ENCODE measurements around the gene ARAP2. TPM values are rescaled to one million over a fixed set of nuclear protein-coding genes. Genes with fewer than 3 reads are reported as not detected.

The ARAP2 gene
- total and polyA plus RNA-seq, 9 of the 15 experiments (the other 6 are each of a cell fraction or from before 2014, with no cell fraction given): 0.03 to 0.35 (median 0.11) TPM; not detected in 4

DNA sequence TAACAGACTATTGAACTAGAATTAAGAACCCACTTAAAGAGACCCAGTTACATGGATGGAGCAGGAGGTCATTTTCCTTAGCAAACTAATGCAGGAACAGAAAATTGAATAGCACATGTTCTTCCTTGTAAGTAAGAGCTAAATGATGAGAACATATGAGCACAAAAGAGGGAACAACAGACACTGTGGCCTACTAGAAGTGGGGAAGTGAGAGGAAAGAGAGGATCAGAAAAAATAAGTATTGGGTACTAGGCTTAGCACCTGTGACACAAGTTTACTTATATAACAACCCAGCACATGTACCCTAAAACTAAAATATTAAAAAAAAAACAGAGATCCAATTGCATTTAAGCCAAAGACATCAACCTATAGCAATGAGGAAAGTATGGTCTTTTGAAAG is 26.2 kb downstream of the ARAP2 start (continued):
- TF ChIP-seq, protein P1, sequence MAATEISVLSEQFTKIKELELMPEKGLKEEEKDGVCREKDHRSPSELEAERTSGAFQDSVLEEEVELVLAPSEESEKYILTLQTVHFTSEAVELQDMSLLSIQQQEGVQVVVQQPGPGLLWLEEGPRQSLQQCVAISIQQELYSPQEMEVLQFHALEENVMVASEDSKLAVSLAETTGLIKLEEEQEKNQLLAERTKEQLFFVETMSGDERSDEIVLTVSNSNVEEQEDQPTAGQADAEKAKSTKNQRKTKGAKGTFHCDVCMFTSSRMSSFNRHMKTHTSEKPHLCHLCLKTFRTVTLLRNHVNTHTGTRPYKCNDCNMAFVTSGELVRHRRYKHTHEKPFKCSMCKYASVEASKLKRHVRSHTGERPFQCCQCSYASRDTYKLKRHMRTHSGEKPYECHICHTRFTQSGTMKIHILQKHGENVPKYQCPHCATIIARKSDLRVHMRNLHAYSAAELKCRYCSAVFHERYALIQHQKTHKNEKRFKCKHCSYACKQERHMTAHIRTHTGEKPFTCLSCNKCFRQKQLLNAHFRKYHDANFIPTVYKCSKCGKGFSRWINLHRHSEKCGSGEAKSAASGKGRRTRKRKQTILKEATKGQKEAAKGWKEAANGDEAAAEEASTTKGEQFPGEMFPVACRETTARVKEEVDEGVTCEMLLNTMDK (IDR thresholded peaks at IDR 0.05; ENCODE audit: borderline replicate concordance, insufficient read depth, low read depth, low read length, poor library complexity, severe bottlenecking): no peak
- TF ChIP-seq GTF2E2 (tag; IDR thresholded peaks at IDR 0.05) (no peak), MCM7 (IDR thresholded peaks at IDR 0.05) (no peak), CHD2 (IDR thresholded peaks at IDR 0.05; ENCODE audit: low read depth, low read length) (no peak)

DNA sequence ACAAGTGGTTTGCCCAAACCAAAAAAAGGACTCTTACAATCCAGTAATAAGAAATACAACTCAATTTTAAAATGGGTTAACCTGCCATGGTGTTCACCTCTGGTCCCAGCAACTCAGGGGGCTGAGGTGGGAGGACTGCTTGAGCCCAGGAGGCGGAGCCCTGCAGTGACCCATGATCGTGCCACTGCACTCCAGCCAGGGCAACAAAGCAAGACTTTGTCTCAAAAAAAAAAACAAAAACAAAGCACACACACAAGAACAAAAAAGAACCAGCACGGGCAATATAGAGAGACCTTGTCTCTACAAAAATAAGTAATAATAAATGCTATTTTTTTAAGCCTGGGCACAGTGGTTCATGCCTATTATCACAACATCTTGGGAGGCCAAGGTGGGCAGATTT is 28.7 kb downstream of the ARAP2 start:
- TF ChIP-seq HMG20A (CRISPR knock-in tag; conservative IDR thresholded peaks at IDR 0.05): no peak
- TF ChIP-seq TAF7 (tag; IDR thresholded peaks at IDR 0.05): no peak
- no peak for TF ChIP-seq RBM15 (IDR thresholded peaks at IDR 0.05; ENCODE audit: insufficient read depth, low read length)
- TF ChIP-seq KLF1 (tag; IDR thresholded peaks at IDR 0.05): no peak
- TF ChIP-seq RBM22 (IDR thresholded peaks at IDR 0.05; ENCODE audit: low read depth, low read length, poor library complexity, severe bottlenecking): no peak
- no peak for TF ChIP-seq LEF1 (IDR thresholded peaks at IDR 0.05)
- TF ChIP-seq, protein P2, sequence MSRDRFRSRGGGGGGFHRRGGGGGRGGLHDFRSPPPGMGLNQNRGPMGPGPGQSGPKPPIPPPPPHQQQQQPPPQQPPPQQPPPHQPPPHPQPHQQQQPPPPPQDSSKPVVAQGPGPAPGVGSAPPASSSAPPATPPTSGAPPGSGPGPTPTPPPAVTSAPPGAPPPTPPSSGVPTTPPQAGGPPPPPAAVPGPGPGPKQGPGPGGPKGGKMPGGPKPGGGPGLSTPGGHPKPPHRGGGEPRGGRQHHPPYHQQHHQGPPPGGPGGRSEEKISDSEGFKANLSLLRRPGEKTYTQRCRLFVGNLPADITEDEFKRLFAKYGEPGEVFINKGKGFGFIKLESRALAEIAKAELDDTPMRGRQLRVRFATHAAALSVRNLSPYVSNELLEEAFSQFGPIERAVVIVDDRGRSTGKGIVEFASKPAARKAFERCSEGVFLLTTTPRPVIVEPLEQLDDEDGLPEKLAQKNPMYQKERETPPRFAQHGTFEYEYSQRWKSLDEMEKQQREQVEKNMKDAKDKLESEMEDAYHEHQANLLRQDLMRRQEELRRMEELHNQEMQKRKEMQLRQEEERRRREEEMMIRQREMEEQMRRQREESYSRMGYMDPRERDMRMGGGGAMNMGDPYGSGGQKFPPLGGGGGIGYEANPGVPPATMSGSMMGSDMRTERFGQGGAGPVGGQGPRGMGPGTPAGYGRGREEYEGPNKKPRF (IDR thresholded peaks at IDR 0.05; ENCODE audit: low read depth, low read length): no peak
- no peak for TF ChIP-seq CHAMP1 (IDR thresholded peaks at IDR 0.05)
- TF ChIP-seq U2AF2 (optimal IDR thresholded peaks at IDR 0.05; ENCODE audit: low read depth, low read length): no peak
- TF ChIP-seq, protein P3, sequence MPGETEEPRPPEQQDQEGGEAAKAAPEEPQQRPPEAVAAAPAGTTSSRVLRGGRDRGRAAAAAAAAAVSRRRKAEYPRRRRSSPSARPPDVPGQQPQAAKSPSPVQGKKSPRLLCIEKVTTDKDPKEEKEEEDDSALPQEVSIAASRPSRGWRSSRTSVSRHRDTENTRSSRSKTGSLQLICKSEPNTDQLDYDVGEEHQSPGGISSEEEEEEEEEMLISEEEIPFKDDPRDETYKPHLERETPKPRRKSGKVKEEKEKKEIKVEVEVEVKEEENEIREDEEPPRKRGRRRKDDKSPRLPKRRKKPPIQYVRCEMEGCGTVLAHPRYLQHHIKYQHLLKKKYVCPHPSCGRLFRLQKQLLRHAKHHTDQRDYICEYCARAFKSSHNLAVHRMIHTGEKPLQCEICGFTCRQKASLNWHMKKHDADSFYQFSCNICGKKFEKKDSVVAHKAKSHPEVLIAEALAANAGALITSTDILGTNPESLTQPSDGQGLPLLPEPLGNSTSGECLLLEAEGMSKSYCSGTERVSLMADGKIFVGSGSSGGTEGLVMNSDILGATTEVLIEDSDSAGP (CRISPR knock-in tag; IDR thresholded peaks at IDR 0.05): no peak
- CTCF ChIA-PET (ENCODE audit: low intra/inter-chr PET ratio): no interaction called here
- H3K27ac ChIP-seq (ENCODE audit: extremely low read depth, low read depth, low read length): no peak overlapping the region
- H4K20me1 ChIP-seq (replicated peaks; ENCODE audit: control insufficient read depth, insufficient read depth, low read length): no peaks in the 10 kb centered on the region
- WGBS (ENCODE audit: insufficient coverage, low coverage, missing lambda C conversion rate): 0% methylated on average over 3 of the region's 3 CpGs
- H3K4me2 ChIP-seq (ENCODE audit: insufficient read depth, low read length): no peak overlapping the region
- no peaks in the 10 kb centered on the region for H3K36me3 ChIP-seq (ENCODE audit: control insufficient read depth, insufficient read depth, low read length)
- no TSS peak for BruUV-seq (replicated peaks)
- ATAC-seq (no peak), DNase-seq (ENCODE audit: extremely low read depth in 1 of 4, low spot score in 3 of 4) (no peak), FAIRE-seq (no peak)
- H3K4me1 ChIP-seq (replicated peaks in 1 of 2; ENCODE audit: control insufficient read depth in 2 of 2, insufficient read depth in 2 of 2, low read length in 2 of 2): no peaks in the 10 kb centered on the region
- in situ Hi-C loops (cut with MboI): no loop called here
- H3K9ac ChIP-seq (ENCODE audit: insufficient read depth in 1 of 2, low read depth in 2 of 2, low read length in 2 of 2): no peak overlapping the region
- intact Hi-C loops (cut with micrococcal nuclease): no loop called here
- POLR2A ChIA-PET: no interaction called here
- H3K4me3 ChIP-seq: no peak overlapping the region
- H3K9me1 ChIP-seq (ENCODE audit: control insufficient read depth, insufficient read depth, low read length): no peaks in the 10 kb centered on the region
- no peak overlapping the region for H2AFZ ChIP-seq (ENCODE audit: low read depth, low read length)
- H3K79me2 ChIP-seq (ENCODE audit: control insufficient read depth, insufficient read depth, low read length): no peaks in the 10 kb centered on the region
- H3K9me3 ChIP-seq (replicated peaks; ENCODE audit: control insufficient read depth, insufficient read depth, low read depth, low read length): no peaks in the 10 kb centered on the region
- H3K27me3 ChIP-seq (ENCODE audit: control insufficient read depth in 2 of 2, insufficient read depth in 2 of 2, low read length in 2 of 2): no peaks in the 10 kb centered on the region
